HG03097 (cell line): ENCODE results near the gene NFIC.
"Not testable (repeated sequence)": the region's sequence is repeated elsewhere in the genome, so short reads cannot be mapped to it uniquely, and the experiment has no call there.

Source experiments
- ATAC-seq: cut with Tn5 transposase; IDR thresholded peaks from one replicate; pipeline ENCODE4 v1.9.1; 2021; ENCODE audit not compliant: unreplicated experiment, low FRiP score

NFIC gene

GRCh38 chr19:3446657-3447056 lies 80.3 kb downstream of the NFIC start:
- ATAC-seq, result not testable (repeated sequence)

- no peak for ATAC-seq
These were observed 82.4 kb downstream of the NFIC start for GRCh38 chr19:3448616-3449334.

GRCh38 chr19:3450796-3451411 lies 84.5 kb downstream of the NFIC start:
- no peak for ATAC-seq

GRCh38 chr19:3451451-3451866 lies 85.1 kb downstream of the NFIC start:
- no peak for ATAC-seq

GRCh38 chr19:3452171-3452941 lies 86.0 kb downstream of the NFIC start:
- no peak for ATAC-seq

GRCh38 chr19:3452942-3453214 lies 86.5 kb downstream of the NFIC start:
- ATAC-seq, result not testable (repeated sequence)

- no peak for ATAC-seq
These were observed 87.5 kb downstream of the NFIC start for GRCh38 chr19:3453840-3454239.

GRCh38 chr19:3454656-3455392 lies 88.4 kb downstream of the NFIC start:
- ATAC-seq, result no peak

- ATAC-seq, result no peak
These were observed 89.1 kb downstream of the NFIC start for GRCh38 chr19:3455393-3455955.

- ATAC-seq, result no peak
These were observed 89.7 kb downstream of the NFIC start for GRCh38 chr19:3455960-3456601.

- ATAC-seq, result no peak
These were observed 90.6 kb downstream of the NFIC start for GRCh38 chr19:3456925-3457527.

- no peak for ATAC-seq
These were observed 91.3 kb downstream of the NFIC start for GRCh38 chr19:3457528-3458228.

GRCh38 chr19:3458229-3459088 lies 92.1 kb downstream of the NFIC start:
- ATAC-seq, result no peak

- no peak for ATAC-seq
These were observed 92.9 kb downstream of the NFIC start for GRCh38 chr19:3459089-3459881.

- ATAC-seq, result no peak
These were observed 93.7 kb downstream of the NFIC start for GRCh38 chr19:3459965-3460582.

GRCh38 chr19:3462991-3463713 lies 96.8 kb downstream of the NFIC start:
- no peak for ATAC-seq
